Lower lobe of right lung (tissue), 2 donors: ENCODE results near the gene FAM83C. TPM values are rescaled to one million over a fixed set of nuclear protein-coding genes. Genes with fewer than 3 reads are reported as not detected.

Source experiments
- ATAC-seq, 2 donors: fragments of 200-7000 bp; cut with Tn5 transposase; one replicate each; pipeline ENCODE4 v1.9.1; 2020 to 2022; ENCODE audit warnings: mild to moderate bottlenecking in 2 of 2, moderate library complexity in 2 of 2
- DNase-seq: peaks from one replicate; pipeline ENCODE4 v3.0.0-alpha.2; 2020
- H3K27ac ChIP-seq: fragments of 200-600 bp; one replicate; pipeline ENCODE4 v1.8.0; 2022
- H3K27me3 ChIP-seq: fragments of 200-600 bp; one replicate; pipeline ENCODE4 v1.8.0; 2022; ENCODE audit warnings: low read depth
- H3K36me3 ChIP-seq: fragments of 200-600 bp; one replicate; pipeline ENCODE4 v1.8.0; 2022; ENCODE audit warnings: mild to moderate bottlenecking
- H3K4me1 ChIP-seq: fragments of 200-600 bp; one replicate; pipeline ENCODE4 v1.8.0; 2022
- H3K4me3 ChIP-seq: fragments of 200-600 bp; one replicate; pipeline ENCODE4 v1.8.0; 2022; ENCODE audit warnings: mild to moderate bottlenecking
- H3K9me3 ChIP-seq: fragments of 200-600 bp; one replicate; pipeline ENCODE4 v1.8.0; 2022
- CTCF ChIP-seq: fragments of 200-600 bp; IDR thresholded peaks from one replicate; pipeline ENCODE4 v1.8.0; 2022; ENCODE audit warnings: antibody characterized with exemption, mild to moderate bottlenecking
- intact Hi-C: fragments of 100-400 bp; cut with DNase I; formaldehyde crosslinking; loops from one replicate; pipeline ENCODE4 v1.11.0; 2022
- total RNA-seq: library from RNA; stranded (reverse); fragmentation: NEBNext Ultra II Directional; extraction: Animal tissue kit (Norgen Biotek cat#: 25700); gene quantifications from one replicate; pipeline ENCODE4 v1.2.1, GENCODE V29; 2021
- donor health status: DM: no; HTN: yes; CAD: no; lungs with severe emphysema.

The FAM83C gene
- total RNA-seq, 1 donor from 2014 or later = not detected

GRCh38 chr20:35295058-35295457 is 2.8 kb upstream of the FAM83C start:
- Histone ChIP-seq H3K27ac (no peak overlapping the region), H3K4me3 (no peak overlapping the region), H3K4me1 (no peaks in the 10 kb centered on the region), H3K27me3 (peaks cover 29% of the 10 kb centered on the region), H3K9me3 (no peaks in the 10 kb centered on the region), H3K36me3 (no peaks in the 10 kb centered on the region)
- TF ChIP-seq CTCF = no peak
- intact Hi-C loops = no loop called here
- DNase-seq (no peak), ATAC-seq (no peak)

GRCh38 chr20:35294293-35294685 is 2.1 kb upstream of the FAM83C start:
- Histone ChIP-seq H3K9me3 (no peaks in the 10 kb centered on the region), H3K27me3 (peaks cover 29% of the 10 kb centered on the region), H3K27ac (no peak overlapping the region), H3K4me1 (no peaks in the 10 kb centered on the region), H3K4me3 (no peak overlapping the region), H3K36me3 (no peaks in the 10 kb centered on the region)
- DNase-seq (no peak), ATAC-seq (no peak)
- intact Hi-C loops = no loop called here
- no peak for TF ChIP-seq CTCF

- no peak overlapping the region for H3K4me3 ChIP-seq
- no peaks in the 10 kb centered on the region for H3K4me1 ChIP-seq
- H3K36me3 ChIP-seq = no peaks in the 10 kb centered on the region
- no peak for TF ChIP-seq CTCF
- no peaks in the 10 kb centered on the region for H3K9me3 ChIP-seq
- no peak for ATAC-seq
- peaks cover 29% of the 10 kb centered on the region for H3K27me3 ChIP-seq
- DNase-seq = no peak
- intact Hi-C loops = no loop called here
- no peak overlapping the region for H3K27ac ChIP-seq
These were observed 1.4 kb upstream of the FAM83C start for GRCh38 chr20:35293303-35294292.

- Histone ChIP-seq H3K4me1 (no peaks in the 10 kb centered on the region), H3K9me3 (no peaks in the 10 kb centered on the region), H3K36me3 (no peaks in the 10 kb centered on the region), H3K27me3 (peaks cover 29% of the 10 kb centered on the region), H3K27ac (no peak overlapping the region), H3K4me3 (no peak overlapping the region)
- no peak for ATAC-seq
- TF ChIP-seq CTCF = no peak
- intact Hi-C loops = no loop called here
- DNase-seq = no peak
These were observed 470 bp upstream of the FAM83C start for GRCh38 chr20:35292504-35293285.

- Histone ChIP-seq H3K9me3 (no peaks in the 10 kb centered on the region), H3K36me3 (no peaks in the 10 kb centered on the region), H3K4me1 (no peaks in the 10 kb centered on the region), H3K27ac (no peak overlapping the region), H3K4me3 (no peak overlapping the region), H3K27me3 (peaks cover 24% of the 10 kb centered on the region)
- DNase-seq (no peak), ATAC-seq (no peak)
- intact Hi-C loops = no loop called here
- no peak for TF ChIP-seq CTCF
These were observed 1.3 kb downstream of the FAM83C start for GRCh38 chr20:35290887-35291417.
